Trophoblast cell (in vitro differentiated cells and primary cell): ENCODE results near the gene BLOC1S3.

Source experiments
- DNase-seq, 2 donors: peaks; one replicate each; pipeline ENCODE4 v3.0.0-alpha.2; 2016
- H2AFZ ChIP-seq: 2 replicates; pipeline ENCODE4 v1.6.1; 2013; ENCODE audit warnings: low read length, moderate library complexity, mild to moderate bottlenecking; ENCODE audit not compliant: insufficient read depth, poor library complexity
- H2AK5ac ChIP-seq: 2 replicates; pipeline ENCODE4 v1.6.1; 2013; ENCODE audit warnings: mild to moderate bottlenecking, low read length
- H2BK120ac ChIP-seq: 2 replicates; pipeline ENCODE4 v1.6.1; 2013; ENCODE audit warnings: low read length, mild to moderate bottlenecking, moderate library complexity; ENCODE audit not compliant: insufficient read depth, poor library complexity
- H2BK12ac ChIP-seq: 2 replicates; pipeline ENCODE4 v1.6.1; 2013; ENCODE audit warnings: mild to moderate bottlenecking, low read length, moderate library complexity
- H2BK5ac ChIP-seq: 2 replicates; pipeline ENCODE4 v1.6.1; 2013; ENCODE audit warnings: low read length, low read depth, moderate library complexity, mild to moderate bottlenecking; ENCODE audit not compliant: poor library complexity
- H3K14ac ChIP-seq: 2 replicates; pipeline ENCODE4 v1.6.1; 2013; ENCODE audit warnings: mild to moderate bottlenecking, low read length
- H3K18ac ChIP-seq: 2 replicates; pipeline ENCODE4 v1.6.1; 2013; ENCODE audit warnings: mild to moderate bottlenecking, low read length
- H3K23ac ChIP-seq: 2 replicates; pipeline ENCODE4 v1.6.1; 2013; ENCODE audit warnings: low read length
- H3K27ac ChIP-seq: 2 replicates; pipeline ENCODE4 v1.5.1; 2013; ENCODE audit warnings: low read depth, mild to moderate bottlenecking, inconsistent platforms, low read length, moderate library complexity
- H3K27me3 ChIP-seq: 2 replicates; pipeline ENCODE4 v1.6.1; 2013; ENCODE audit warnings: inconsistent platforms, mild to moderate bottlenecking, low read length, moderate library complexity; ENCODE audit not compliant: insufficient read depth
- H3K36me3 ChIP-seq, 2 experiments: 1 replicate in 1 of 2; 2 replicates in 1 of 2; pipeline ENCODE4 v1.6.1; 2013; ENCODE audit warnings: low read length in 2 of 2, mild to moderate bottlenecking in 2 of 2, moderate library complexity in 1 of 2; ENCODE audit not compliant: insufficient read depth in 2 of 2, control insufficient read depth in 1 of 2
- H3K4ac ChIP-seq: 2 replicates; pipeline ENCODE4 v1.6.1; 2013; ENCODE audit warnings: low read depth, mild to moderate bottlenecking, low read length, moderate library complexity
- H3K4me1 ChIP-seq, 2 experiments: 1 replicate in 1 of 2; 2 replicates in 1 of 2; pipeline ENCODE4 v1.6.1; 2013; ENCODE audit warnings: low read length in 2 of 2, mild to moderate bottlenecking in 2 of 2, moderate library complexity in 1 of 2; ENCODE audit not compliant: insufficient read depth in 2 of 2, control insufficient read depth in 1 of 2
- H3K4me2 ChIP-seq: 2 replicates; pipeline ENCODE4 v1.6.1; 2013; ENCODE audit warnings: inconsistent platforms, mild to moderate bottlenecking, low read length, moderate library complexity
- H3K4me3 ChIP-seq: 2 replicates; pipeline ENCODE4 v1.5.1; 2013; ENCODE audit warnings: mild to moderate bottlenecking, low read depth, low read length, inconsistent platforms
- H3K79me1 ChIP-seq: one replicate; pipeline ENCODE4 v1.6.1; 2013; ENCODE audit warnings: low read length
- H3K79me2 ChIP-seq: 2 replicates; pipeline ENCODE4 v1.6.1; 2013; ENCODE audit warnings: low read length, mild to moderate bottlenecking; ENCODE audit not compliant: control insufficient read depth, insufficient read depth, poor library complexity
- H3K9ac ChIP-seq: 2 replicates; pipeline ENCODE4 v1.6.1; 2013; ENCODE audit warnings: mild to moderate bottlenecking, low read length
- H3K9me3 ChIP-seq: 2 replicates; pipeline ENCODE4 v1.6.1; 2013; ENCODE audit warnings: low read depth, mild to moderate bottlenecking, control low read depth, inconsistent platforms, low read length; ENCODE audit not compliant: insufficient read depth
- H4K12ac ChIP-seq: 2 replicates; pipeline ENCODE4 v1.6.1; 2013; ENCODE audit warnings: low read depth, mild to moderate bottlenecking, low read length, moderate library complexity
- H4K8ac ChIP-seq: 2 replicates; pipeline ENCODE4 v1.6.1; 2013; ENCODE audit warnings: low read depth, mild to moderate bottlenecking, low read length, moderate library complexity
- H4K91ac ChIP-seq: one replicate; pipeline ENCODE4 v1.6.1; 2013; ENCODE audit warnings: low read depth, mild to moderate bottlenecking, low read length, moderate library complexity
- WGBS: extraction: QIAGEN DNeasy Blood & Tissue Kit; methylation state at CpG from one replicate; pipeline ENCODE4 v1.1.7; 2013; ENCODE audit warnings: missing lambda C conversion rate; ENCODE audit not compliant: insufficient read length, insufficient coverage; ENCODE audit errors: extremely low coverage; 5-methylcytosine and 5-hydroxymethylcytosine counted together

Gene BLOC1S3

DNA sequence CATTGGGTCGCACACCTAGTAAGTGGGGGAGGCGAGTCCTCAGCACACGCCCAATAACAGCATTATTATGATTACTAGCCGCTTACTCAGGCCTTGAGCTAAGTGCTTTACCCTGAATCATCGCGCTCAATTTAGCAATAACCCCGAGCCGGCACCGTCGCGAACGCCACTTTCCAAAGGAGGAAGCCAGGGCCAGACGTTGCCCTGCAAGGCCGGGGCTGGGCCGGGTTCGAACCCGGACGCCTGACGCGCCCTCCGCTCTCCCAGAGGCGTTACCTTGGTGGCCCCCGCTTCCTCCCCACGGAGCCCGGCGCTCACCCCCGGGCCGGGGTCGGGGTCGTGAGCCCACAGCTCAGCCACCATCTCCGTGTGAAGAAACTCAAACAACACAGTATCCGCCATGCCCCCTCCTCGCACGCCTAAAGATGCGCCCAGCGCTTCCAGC, 745 bp upstream of the BLOC1S3 start, which contains the start of gene TRAPPC6A:
TSS of gene TRAPPC6A (minus strand) at position 421 of the 445 bp plus-strand sequence. CDS start at position 402, 19 bp downstream.
- no peaks in the 10 kb centered on the region for H3K36me3 ChIP-seq
- H3K27me3 ChIP-seq: no peaks in the 10 kb centered on the region
- H3K79me1 ChIP-seq: peaks cover 14% of the 10 kb centered on the region
- H4K8ac ChIP-seq: peak within 1 kb of the TSS; percentile 89
- no peak within 1 kb of the TSS for H3K23ac ChIP-seq
- H2BK120ac ChIP-seq: peak within 1 kb of the TSS; percentile 77
- H3K4me2 ChIP-seq: peak within 1 kb of the TSS; percentile 78
- peak within 1 kb of the TSS; percentile 79 for H2BK5ac ChIP-seq
- peak within 1 kb of the TSS; percentile 76 for H4K91ac ChIP-seq
- peak within 1 kb of the TSS; percentile 81 for H3K14ac ChIP-seq
- H3K4me1 ChIP-seq: peaks cover 6 to 7% of the 10 kb centered on the region in 2 experiments
- H3K4me3 ChIP-seq: peak within 1 kb of the TSS; percentile 90
- H3K9me3 ChIP-seq: no peaks in the 10 kb centered on the region
- peak within 1 kb of the TSS; percentile 82 for H3K9ac ChIP-seq
- H2AFZ ChIP-seq: peak within 1 kb of the TSS; percentile 95
- H3K18ac ChIP-seq: peak within 1 kb of the TSS; percentile 86
- peak within 1 kb of the TSS; percentile 59 for H3K27ac ChIP-seq
- H4K12ac ChIP-seq: peak within 1 kb of the TSS; percentile 74
- H3K79me2 ChIP-seq: peaks cover 12% of the 10 kb centered on the region
- peak within 1 kb of the TSS; percentile 38 for H2AK5ac ChIP-seq
- no peak within 1 kb of the TSS for H2BK12ac ChIP-seq
- peak; percentile 84 to 93 for DNase-seq
- no CpG with 5 or more reads among the region's 36 CpGs for WGBS
- peak within 1 kb of the TSS; percentile 76 for H3K4ac ChIP-seq

DNA sequence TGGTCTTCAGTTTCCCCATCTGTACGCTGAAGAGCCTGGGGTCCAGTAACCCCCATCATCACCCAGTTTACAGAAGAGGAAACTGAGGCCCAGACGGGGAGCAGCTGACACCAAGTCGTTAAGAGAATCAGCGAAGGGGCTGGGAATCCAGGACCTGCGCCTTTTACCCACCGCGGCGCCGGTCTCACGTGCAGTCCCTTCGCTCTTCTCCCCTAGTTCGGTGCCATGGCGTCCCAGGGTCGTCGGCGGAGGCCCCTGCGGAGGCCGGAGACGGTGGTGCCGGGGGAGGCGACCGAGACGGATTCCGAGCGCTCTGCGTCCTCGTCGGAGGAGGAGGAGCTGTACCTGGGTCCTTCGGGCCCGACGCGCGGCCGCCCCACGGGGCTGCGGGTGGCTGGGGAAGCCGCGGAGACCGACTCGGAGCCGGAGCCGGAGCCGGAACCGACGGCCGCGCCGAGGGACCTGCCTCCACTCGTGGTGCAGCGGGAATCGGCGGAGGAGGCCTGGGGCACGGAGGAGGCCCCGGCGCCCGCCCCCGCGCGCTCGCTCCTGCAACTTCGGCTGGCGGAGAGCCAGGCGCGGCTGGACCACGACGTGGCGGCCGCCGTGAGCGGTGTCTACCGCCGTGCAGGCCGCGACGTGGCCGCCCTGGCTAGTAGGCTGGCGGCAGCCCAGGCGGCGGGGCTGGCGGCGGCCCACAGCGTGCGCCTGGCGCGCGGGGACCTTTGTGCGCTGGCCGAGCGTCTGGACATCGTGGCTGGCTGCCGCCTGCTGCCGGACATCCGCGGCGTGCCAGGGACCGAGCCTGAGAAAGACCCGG, 698 bp downstream of the BLOC1S3 start:
- H3K27me3 ChIP-seq: no peaks in the 10 kb centered on the region
- H3K9ac ChIP-seq: peak overlapping the region; percentile 67
- peak overlapping the region; percentile 79 for H2BK5ac ChIP-seq
- peak overlapping the region; percentile 72 for H3K4me2 ChIP-seq
- H2BK120ac ChIP-seq: peak overlapping the region; percentile 77
- no CpG with 5 or more reads among the region's 97 CpGs for WGBS
- H2AK5ac ChIP-seq: peak overlapping the region; percentile 66
- peaks cover 14% of the 10 kb centered on the region for H3K79me1 ChIP-seq
- H3K36me3 ChIP-seq: no peaks in the 10 kb centered on the region
- H3K9me3 ChIP-seq: no peaks in the 10 kb centered on the region
- peak overlapping the region; percentile 86 for H3K18ac ChIP-seq
- H4K12ac ChIP-seq: peak overlapping the region; percentile 74
- no peak overlapping the region for H3K23ac ChIP-seq
- peak; percentile 21 to 49 for DNase-seq
- H3K14ac ChIP-seq: peak overlapping the region; percentile 81
- H3K79me2 ChIP-seq: peaks cover 12% of the 10 kb centered on the region
- peaks cover 6 to 7% of the 10 kb centered on the region in 2 experiments for H3K4me1 ChIP-seq
- peak overlapping the region; percentile 62 for H2AFZ ChIP-seq
- H3K4me3 ChIP-seq: peak overlapping the region; percentile 86
- peak overlapping the region; percentile 76 for H3K4ac ChIP-seq
- peak overlapping the region; percentile 55 for H3K27ac ChIP-seq
- peak overlapping the region; percentile 76 for H4K91ac ChIP-seq
- H2BK12ac ChIP-seq: peak overlapping the region; percentile 20
- peak overlapping the region; percentile 89 for H4K8ac ChIP-seq

DNA sequence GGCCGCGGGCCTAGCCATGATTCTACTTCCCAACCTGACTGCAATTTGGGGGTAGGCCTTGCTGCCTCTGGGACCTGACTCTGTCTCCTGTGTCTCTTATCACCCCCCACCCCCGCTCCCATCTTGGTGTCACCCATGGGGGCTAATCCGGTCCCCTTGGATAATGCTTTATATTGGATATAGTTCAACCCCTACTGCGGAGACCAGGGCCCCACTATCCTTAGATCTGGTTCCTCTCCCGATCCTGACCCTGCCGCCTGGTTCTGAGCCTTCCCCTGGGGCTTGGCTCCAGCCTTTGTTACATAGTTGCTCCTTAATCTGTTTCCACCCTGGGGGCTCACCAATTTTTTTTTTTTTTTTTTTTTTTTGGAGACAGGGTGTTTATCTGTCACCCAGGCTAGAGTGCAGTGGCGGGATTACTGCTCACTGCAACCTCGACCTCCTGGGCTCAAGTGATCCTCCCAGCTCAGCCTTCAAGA, 1.3 kb downstream of the BLOC1S3 start:
- peak overlapping the region; percentile 81 for H3K14ac ChIP-seq
- H2BK5ac ChIP-seq: peak overlapping the region; percentile 46
- peak overlapping the region; percentile 76 for H3K4ac ChIP-seq
- peaks cover 12% of the 10 kb centered on the region for H3K79me2 ChIP-seq
- peak overlapping the region; percentile 86 for H3K18ac ChIP-seq
- H2BK120ac ChIP-seq: peak overlapping the region; percentile 77
- WGBS: no CpG with 5 or more reads among the region's 9 CpGs
- H4K12ac ChIP-seq: peak overlapping the region; percentile 74
- H2BK12ac ChIP-seq: peak overlapping the region; percentile 20
- peak overlapping the region; percentile 76 for H4K91ac ChIP-seq
- no peaks in the 10 kb centered on the region for H3K9me3 ChIP-seq
- peak overlapping the region; percentile 62 for H2AFZ ChIP-seq
- H2AK5ac ChIP-seq: peak overlapping the region; percentile 66
- no peak for DNase-seq
- H4K8ac ChIP-seq: peak overlapping the region; percentile 89
- H3K4me3 ChIP-seq: peak overlapping the region; percentile 86
- no peak overlapping the region for H3K9ac ChIP-seq
- H3K4me2 ChIP-seq: peak overlapping the region; percentile 72
- peaks cover 6 to 7% of the 10 kb centered on the region in 2 experiments for H3K4me1 ChIP-seq
- H3K23ac ChIP-seq: no peak overlapping the region
- no peak overlapping the region for H3K27ac ChIP-seq
- H3K79me1 ChIP-seq: peaks cover 14% of the 10 kb centered on the region
- no peaks in the 10 kb centered on the region for H3K36me3 ChIP-seq
- no peaks in the 10 kb centered on the region for H3K27me3 ChIP-seq

DNA sequence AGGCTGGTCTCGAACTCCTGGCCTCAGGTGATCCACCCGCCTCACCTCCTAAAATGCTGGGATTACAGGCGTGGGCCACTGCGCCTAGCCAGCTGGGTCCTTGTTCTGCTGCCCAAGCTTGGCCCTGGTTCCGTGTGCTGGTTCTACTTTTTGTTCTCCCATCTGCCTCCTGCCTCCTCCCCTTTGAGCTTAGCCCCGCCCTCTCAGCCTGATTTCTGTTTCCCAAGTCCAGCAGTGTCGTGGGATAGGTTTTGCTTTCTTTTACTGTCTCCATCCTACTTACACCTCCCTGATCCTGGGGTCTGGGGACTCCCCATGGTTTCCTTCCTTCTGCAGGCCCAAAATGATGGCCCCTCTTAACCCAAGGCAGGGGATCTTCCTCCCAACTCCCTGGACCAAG, 2.4 kb downstream of the BLOC1S3 start:
- Histone ChIP-seq H4K8ac (no peak overlapping the region), H2AK5ac (no peak overlapping the region), H2BK120ac (no peak overlapping the region), H4K12ac (no peak overlapping the region), H2BK5ac (no peak overlapping the region), H3K14ac (no peak overlapping the region), H3K4me2 (no peak overlapping the region), H2BK12ac (no peak overlapping the region), H3K79me2 (peaks cover 12% of the 10 kb centered on the region), H3K9ac (no peak overlapping the region), H3K23ac (no peak overlapping the region), H3K4me3 (no peak overlapping the region), H3K18ac (peak overlapping the region; percentile 7), H3K4ac (no peak overlapping the region), H3K27ac (no peak overlapping the region), H3K79me1 (peaks cover 14% of the 10 kb centered on the region), H3K27me3 (no peaks in the 10 kb centered on the region), H3K9me3 (peaks cover 2% of the 10 kb centered on the region), H3K4me1 (peaks cover 6 to 7% of the 10 kb centered on the region in 2 experiments), H4K91ac (no peak overlapping the region), H3K36me3 (no peaks in the 10 kb centered on the region), H2AFZ (no peak overlapping the region)
- no peak for DNase-seq
- no CpG with 5 or more reads among the region's 7 CpGs for WGBS
